ENCODE data around the gene MAPK8IP2. TPM values are rescaled to one million over a fixed set of nuclear protein-coding genes. Genes with fewer than 3 reads are reported as not detected.

Gene MAPK8IP2
- total and polyA plus RNA-seq, 10 donors: 0.22 to 2.7 (median 0.73) TPM

GRCh38 chr22:50569041-50569459 lies 31.5 kb upstream of the MAPK8IP2 start:
- Histone ChIP-seq H3K4me3 (no peak overlapping the region), H3K9me3 (no peaks in the 10 kb centered on the region), H3K27me3 (replicated peaks in 1 of 7) (no peaks in the 10 kb centered on the region), H3K36me3 (peaks cover 0 to 69% (median 32%) of the 10 kb centered on the region in 6 donors), H3K4me1 (no peaks in the 10 kb centered on the region), H3K27ac (no peak overlapping the region)
- intact Hi-C loops (cut with DNase I; ENCODE audit: low total_unique reads): no loop called here
- TF ChIP-seq POLR2A (IDR thresholded peaks at IDR 0.05): no peak
- TF ChIP-seq CTCF (IDR thresholded peaks at IDR 0.05 in 8 of 11, conservative IDR thresholded peaks at IDR 0.05 in 3 of 11): no peak
- TF ChIP-seq POLR2AphosphoS5 (IDR thresholded peaks at IDR 0.05): no peak
- DNase-seq: no peak
- WGBS, 5 donors: 82 to 96% (median 90%) methylated on average over 8 of the region's 8 CpGs

- no peak overlapping the region for H3K27ac ChIP-seq
- TF ChIP-seq POLR2AphosphoS5 (IDR thresholded peaks at IDR 0.05) (no peak), CTCF (IDR thresholded peaks at IDR 0.05 in 8 of 11, conservative IDR thresholded peaks at IDR 0.05 in 3 of 11) (no peak)
- intact Hi-C loops (cut with DNase I; ENCODE audit: low total_unique reads): no loop called here
- WGBS, 5 donors: 86 to 95% (median 92%) methylated on average over 8 to 13 of the region's 13 CpGs
- H3K27me3 ChIP-seq (replicated peaks in 1 of 7): no peaks in the 10 kb centered on the region
- DNase-seq: no peak
- H3K4me1 ChIP-seq: no peaks in the 10 kb centered on the region
- H3K9me3 ChIP-seq: no peaks in the 10 kb centered on the region
- H3K36me3 ChIP-seq: peaks cover 0 to 77% (median 32%) of the 10 kb centered on the region in 6 donors
- no peak overlapping the region for H3K4me3 ChIP-seq
Measured at GRCh38 chr22:50569896-50570535, 30.6 kb upstream of the MAPK8IP2 start.

DNA sequence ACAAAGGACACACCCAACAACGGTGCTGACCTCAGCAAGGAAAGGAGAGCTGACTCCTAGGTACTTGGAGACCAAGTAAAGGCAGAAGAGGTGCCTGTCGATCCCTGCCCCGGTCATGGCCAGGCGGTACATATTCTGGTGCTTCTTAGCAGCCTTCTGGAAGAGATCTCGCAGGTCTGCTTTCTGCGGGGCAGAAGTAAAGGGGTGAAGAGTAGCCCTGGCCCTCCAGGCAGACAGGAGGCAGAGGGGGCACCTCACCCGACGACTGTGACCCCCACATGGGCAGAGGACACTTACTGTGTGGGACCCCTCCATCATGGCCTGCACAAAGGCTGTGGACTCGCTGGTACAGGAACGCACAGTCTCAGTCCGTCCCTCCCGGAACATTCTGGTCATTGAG lies 29.7 kb upstream of the MAPK8IP2 start:
- no peak for DNase-seq
- peaks cover 0 to 86% (median 32%) of the 10 kb centered on the region in 6 donors for H3K36me3 ChIP-seq
- no peaks in the 10 kb centered on the region for H3K4me1 ChIP-seq
- 93 to 97% (median 95%) methylated on average over 9 to 12 of the region's 12 CpGs for WGBS, 5 donors
- no peaks in the 10 kb centered on the region for H3K9me3 ChIP-seq
- no peak overlapping the region for H3K27ac ChIP-seq
- no peak for TF ChIP-seq POLR2A (IDR thresholded peaks at IDR 0.05)
- TF ChIP-seq CTCF (IDR thresholded peaks at IDR 0.05 in 8 of 11, conservative IDR thresholded peaks at IDR 0.05 in 3 of 11): no peak
- TF ChIP-seq POLR2AphosphoS5 (IDR thresholded peaks at IDR 0.05): no peak
- H3K27me3 ChIP-seq (replicated peaks in 1 of 7): no peaks in the 10 kb centered on the region
- no peak overlapping the region for H3K4me3 ChIP-seq
- intact Hi-C loops (cut with DNase I; ENCODE audit: low total_unique reads): no loop called here

DNA sequence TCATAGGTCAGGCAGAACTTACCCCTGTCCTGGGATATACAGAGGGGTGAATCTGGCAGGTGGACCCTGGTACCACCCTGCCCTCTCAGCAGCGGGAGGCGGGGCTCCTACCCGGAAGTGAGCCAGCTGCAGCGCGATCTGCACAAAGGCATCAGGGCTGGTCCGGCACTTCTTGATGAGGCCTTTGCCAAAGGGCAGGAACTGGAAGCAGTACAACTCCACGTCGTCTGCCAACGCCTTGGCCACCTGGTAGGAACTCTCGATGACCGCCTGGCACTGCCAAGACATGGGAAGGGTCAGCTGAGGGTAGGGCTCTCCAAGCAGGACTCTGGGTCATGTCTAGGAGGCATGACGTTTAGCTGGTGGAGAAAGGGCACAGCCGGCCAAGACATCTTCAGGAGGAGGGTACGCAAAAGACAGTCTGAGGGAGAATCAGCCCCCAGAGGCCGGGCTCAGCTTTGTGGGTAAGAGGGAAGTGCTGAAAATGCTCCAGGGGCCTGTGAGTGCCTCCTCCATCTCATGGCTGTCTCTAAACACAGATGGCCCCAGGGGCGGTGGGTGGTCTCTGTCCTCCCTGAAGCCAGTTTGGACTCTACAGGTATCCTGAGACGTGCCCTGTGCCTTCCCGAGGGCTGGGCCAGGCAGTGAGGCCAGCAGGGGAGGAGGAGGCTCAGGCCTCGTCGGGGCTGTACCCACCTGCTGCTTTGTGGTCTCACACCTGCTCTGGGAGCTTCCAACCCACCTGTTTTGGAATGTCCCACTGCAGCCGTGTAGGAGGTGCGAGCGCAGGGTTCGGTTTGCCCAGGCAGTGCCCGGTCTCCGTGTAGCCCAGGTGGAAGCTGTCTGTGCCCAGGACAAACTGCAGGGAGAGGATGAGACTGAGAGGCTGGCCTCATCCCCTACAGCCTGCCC lies 29.1 kb upstream of the MAPK8IP2 start:
- Histone ChIP-seq H3K9me3 (no peaks in the 10 kb centered on the region), H3K4me3 (no peak overlapping the region), H3K4me1 (no peaks in the 10 kb centered on the region), H3K27me3 (replicated peaks in 1 of 7) (no peaks in the 10 kb centered on the region), H3K36me3 (peaks cover 0 to 92% (median 32%) of the 10 kb centered on the region in 6 donors), H3K27ac (no peak overlapping the region)
- intact Hi-C loops (cut with DNase I; ENCODE audit: low total_unique reads): no loop called here
- WGBS, 5 donors: 87 to 92% (median 87%) methylated on average over 17 to 26 of the region's 26 CpGs
- DNase-seq: no peak
- TF ChIP-seq POLR2A (IDR thresholded peaks at IDR 0.05) (no peak), POLR2AphosphoS5 (IDR thresholded peaks at IDR 0.05) (no peak), CTCF (IDR thresholded peaks at IDR 0.05 in 8 of 11, conservative IDR thresholded peaks at IDR 0.05 in 3 of 11) (no peak)

All from spleen (tissue), 11 donors.